ENCODE data around the gene ESRRA.

Gene ESRRA

GRCh38 chr11:64333556-64333955 is 28.2 kb downstream of the ESRRA start:
- no peak for DNase-seq (ENCODE audit: low spot score)

- DNase-seq (ENCODE audit: low spot score), result peak; percentile 92
Measured at GRCh38 chr11:64334764-64335735, 29.7 kb downstream of the ESRRA start.

- DNase-seq (ENCODE audit: low spot score), result no peak
Measured at GRCh38 chr11:64337538-64338249, 32.4 kb downstream of the ESRRA start.

GRCh38 chr11:64338716-64339115 is 33.4 kb downstream of the ESRRA start:
- DNase-seq (ENCODE audit: low spot score), result no peak

GRCh38 chr11:64339286-64339685 is 34.0 kb downstream of the ESRRA start:
- no peak for DNase-seq (ENCODE audit: low spot score)

GRCh38 chr11:64339754-64340408 is 34.6 kb downstream of the ESRRA start, which contains the start of gene CCDC88B:
CCDC88B (plus strand) TSS chr11:64340204; CDS start chr11:64340267, 63 bp downstream.
- DNase-seq (ENCODE audit: low spot score), result no peak

GRCh38 chr11:64340671-64341335 is 35.5 kb downstream of the ESRRA start:
- DNase-seq (ENCODE audit: low spot score), result no peak

GRCh38 chr11:64341429-64341828 is 36.1 kb downstream of the ESRRA start:
- DNase-seq (ENCODE audit: low spot score), result no peak

- DNase-seq (ENCODE audit: low spot score), result peak; percentile 97
Measured at GRCh38 chr11:64341851-64342791, 36.8 kb downstream of the ESRRA start.

- DNase-seq (ENCODE audit: low spot score), result no peak
Measured at GRCh38 chr11:64342869-64343745, 37.8 kb downstream of the ESRRA start.

- no peak for DNase-seq (ENCODE audit: low spot score)
Measured at GRCh38 chr11:64343767-64344559, 38.6 kb downstream of the ESRRA start.

GRCh38 chr11:64344787-64345186 is 39.5 kb downstream of the ESRRA start:
- DNase-seq (ENCODE audit: low spot score), result no peak

GRCh38 chr11:64347193-64347867 is 42.0 kb downstream of the ESRRA start:
- no peak for DNase-seq (ENCODE audit: low spot score)

- DNase-seq (ENCODE audit: low spot score), result no peak
Measured at GRCh38 chr11:64348383-64349024, 43.2 kb downstream of the ESRRA start.

- no peak for DNase-seq (ENCODE audit: low spot score)
Measured at GRCh38 chr11:64349025-64349387, 43.7 kb downstream of the ESRRA start.

GRCh38 chr11:64349404-64349803 is 44.1 kb downstream of the ESRRA start:
- no peak for DNase-seq (ENCODE audit: low spot score)

- DNase-seq (ENCODE audit: low spot score), result no peak
Measured at GRCh38 chr11:64351136-64351631, 45.9 kb downstream of the ESRRA start.

All from AG08396 (cell line).